Vagina (tissue), 2 donors: ENCODE measurements around the gene WDFY1.

Source experiments
- CTCF ChIP-seq, 3 experiments: fragments of 450-650 bp in 2 of 3; fragments of 200-600 bp in 1 of 3; sonication (generic) in 1 of 3; IDR thresholded peaks; one replicate each; pipeline ENCODE4 v1.5.1; 2017 to 2019; ENCODE audit warnings: antibody characterized with exemption in 3 of 3, mild to moderate bottlenecking in 2 of 3, moderate library complexity in 2 of 3
- POLR2A ChIP-seq, 2 donors: fragments of 450-650 bp; IDR thresholded peaks; one replicate each; pipeline ENCODE4 v1.6.1; 2017; ENCODE audit warnings: antibody characterized with exemption in 2 of 2, mild to moderate bottlenecking in 2 of 2, moderate library complexity in 2 of 2
- POLR2AphosphoS5 ChIP-seq, 2 donors: sonication (generic); formaldehyde crosslinking; IDR thresholded peaks; one replicate each; pipeline ENCODE4 v1.9.0; 2017; ENCODE audit warnings: antibody characterized with exemption in 2 of 2, mild to moderate bottlenecking in 2 of 2, low read depth in 1 of 2; ENCODE audit not compliant: insufficient read depth in 1 of 2

DNA sequence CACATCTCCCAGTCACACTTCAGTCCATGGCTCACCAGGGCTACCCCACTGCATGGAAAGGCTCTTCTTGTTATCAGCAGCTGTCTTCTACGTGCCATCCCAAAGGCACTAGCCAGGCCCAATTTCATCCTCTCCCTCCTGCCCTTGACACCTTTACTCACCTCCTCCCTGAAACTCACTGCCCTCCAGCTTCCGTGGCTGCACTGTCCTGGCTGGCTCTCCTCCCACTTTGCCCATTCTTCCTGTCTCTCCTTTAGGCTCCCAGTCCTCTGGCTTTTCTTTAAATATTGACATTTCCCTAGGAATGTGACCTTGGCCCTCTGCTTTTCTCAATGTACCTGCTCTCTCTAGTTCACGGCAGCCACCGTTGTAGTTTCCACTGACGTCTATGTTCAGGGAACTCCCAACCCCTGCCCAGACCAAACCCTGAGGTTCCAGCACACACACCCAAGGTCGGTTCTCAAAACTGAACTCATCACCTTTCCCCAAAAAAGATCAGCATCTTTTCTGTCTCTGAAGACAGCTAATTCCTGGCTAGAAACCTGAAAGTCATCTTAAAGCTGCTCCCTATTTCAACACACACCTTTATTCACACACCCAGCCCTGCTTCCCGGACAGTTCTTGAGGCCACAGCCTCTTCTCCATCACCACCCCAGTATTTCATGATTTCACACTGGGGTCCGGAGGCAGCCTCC lies 36.7 kb downstream of the WDFY1 start:
- TF ChIP-seq CTCF (IDR thresholded peaks at IDR 0.05) (no peak), POLR2AphosphoS5 (IDR thresholded peaks at IDR 0.05; ENCODE audit: insufficient read depth in 1 of 2, low read depth in 1 of 2) (no peak), POLR2A (IDR thresholded peaks at IDR 0.05) (no peak)
